ENCODE measurements around the gene PLAAT3. TPM values are rescaled to one million over a fixed set of nuclear protein-coding genes. Genes with fewer than 3 reads are reported as not detected.

PLAAT3 gene
- total RNA-seq, 2 donors from 2014 or later = 3.8 to 13.2 TPM

- intact Hi-C loops (cut with DNase I) = no loop called here
- peak within 1 kb of the TSS in 1 of 2 donors; percentile 12 for H3K9ac ChIP-seq (ENCODE audit: low read depth in 2 of 2, low read length in 2 of 2)
- H3K36me3 ChIP-seq = no peaks in the 10 kb centered on the region
- DNase-seq = peak; percentile 18
- peaks cover 26% of the 10 kb centered on the region for H3K4me1 ChIP-seq
- H3K4me3 ChIP-seq = no peak within 1 kb of the TSS
- H3K27me3 ChIP-seq = no peaks in the 10 kb centered on the region
- no peaks in the 10 kb centered on the region for H3K9me3 ChIP-seq
- TF ChIP-seq, protein P1, sequence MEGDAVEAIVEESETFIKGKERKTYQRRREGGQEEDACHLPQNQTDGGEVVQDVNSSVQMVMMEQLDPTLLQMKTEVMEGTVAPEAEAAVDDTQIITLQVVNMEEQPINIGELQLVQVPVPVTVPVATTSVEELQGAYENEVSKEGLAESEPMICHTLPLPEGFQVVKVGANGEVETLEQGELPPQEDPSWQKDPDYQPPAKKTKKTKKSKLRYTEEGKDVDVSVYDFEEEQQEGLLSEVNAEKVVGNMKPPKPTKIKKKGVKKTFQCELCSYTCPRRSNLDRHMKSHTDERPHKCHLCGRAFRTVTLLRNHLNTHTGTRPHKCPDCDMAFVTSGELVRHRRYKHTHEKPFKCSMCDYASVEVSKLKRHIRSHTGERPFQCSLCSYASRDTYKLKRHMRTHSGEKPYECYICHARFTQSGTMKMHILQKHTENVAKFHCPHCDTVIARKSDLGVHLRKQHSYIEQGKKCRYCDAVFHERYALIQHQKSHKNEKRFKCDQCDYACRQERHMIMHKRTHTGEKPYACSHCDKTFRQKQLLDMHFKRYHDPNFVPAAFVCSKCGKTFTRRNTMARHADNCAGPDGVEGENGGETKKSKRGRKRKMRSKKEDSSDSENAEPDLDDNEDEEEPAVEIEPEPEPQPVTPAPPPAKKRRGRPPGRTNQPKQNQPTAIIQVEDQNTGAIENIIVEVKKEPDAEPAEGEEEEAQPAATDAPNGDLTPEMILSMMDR (IDR thresholded peaks at IDR 0.05) = no peak
- peak within 1 kb of the TSS; percentile 91 for H3K27ac ChIP-seq
Measured at GRCh38 chr11:63563201-63564055, 50.8 kb downstream of the PLAAT3 start, which contains the start of gene PLAAT2. Gene PLAAT2 (minus strand): TSS chr11:63563379. CDS start chr11:63563324, 55 bp downstream.

DNA sequence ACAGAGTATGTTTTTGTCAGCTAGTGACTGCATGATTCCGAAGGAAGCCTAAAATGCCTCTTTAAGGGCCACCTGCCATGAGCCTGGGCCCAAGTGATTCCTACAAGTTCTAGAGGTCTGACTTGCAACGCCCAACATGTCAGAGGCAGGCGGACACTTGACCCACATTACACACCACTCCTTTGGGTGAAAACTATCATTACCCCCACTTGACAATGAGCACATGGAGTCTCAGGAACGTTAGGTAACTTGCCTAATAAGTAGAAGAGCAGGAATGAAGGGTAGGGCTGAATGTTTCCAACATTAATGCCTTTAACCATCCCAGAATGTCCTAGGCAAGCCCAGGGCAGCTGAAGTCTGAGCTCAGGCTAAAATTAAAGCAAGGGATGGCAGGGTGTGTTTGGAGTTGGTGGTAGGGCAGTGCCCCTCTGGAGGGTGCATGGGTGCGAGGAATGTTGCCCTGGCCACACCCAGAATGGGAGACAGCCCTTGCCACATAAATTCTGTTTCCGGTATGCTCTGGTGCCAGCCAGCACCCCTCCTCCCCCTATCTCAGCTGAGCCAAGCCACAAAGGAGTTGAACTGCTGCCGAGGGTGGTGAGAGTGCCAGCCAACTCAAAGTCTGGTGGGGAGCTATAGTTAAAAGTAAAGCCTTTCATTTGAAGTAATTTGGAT, 53.6 kb downstream of the PLAAT3 start:
- Histone ChIP-seq H3K27ac (no peak overlapping the region), H3K4me3 (no peak overlapping the region), H3K36me3 (no peaks in the 10 kb centered on the region), H3K9ac (ENCODE audit: low read depth in 2 of 2, low read length in 2 of 2) (peak overlapping the region in 1 of 2 donors; percentile 21), H3K27me3 (no peaks in the 10 kb centered on the region), H3K9me3 (no peaks in the 10 kb centered on the region), H3K4me1 (peaks cover 15% of the 10 kb centered on the region)
- DNase-seq = peak; percentile 56
- TF ChIP-seq, protein P1 (IDR thresholded peaks at IDR 0.05) = no peak
- intact Hi-C loops (cut with DNase I) = no loop called here

DNA sequence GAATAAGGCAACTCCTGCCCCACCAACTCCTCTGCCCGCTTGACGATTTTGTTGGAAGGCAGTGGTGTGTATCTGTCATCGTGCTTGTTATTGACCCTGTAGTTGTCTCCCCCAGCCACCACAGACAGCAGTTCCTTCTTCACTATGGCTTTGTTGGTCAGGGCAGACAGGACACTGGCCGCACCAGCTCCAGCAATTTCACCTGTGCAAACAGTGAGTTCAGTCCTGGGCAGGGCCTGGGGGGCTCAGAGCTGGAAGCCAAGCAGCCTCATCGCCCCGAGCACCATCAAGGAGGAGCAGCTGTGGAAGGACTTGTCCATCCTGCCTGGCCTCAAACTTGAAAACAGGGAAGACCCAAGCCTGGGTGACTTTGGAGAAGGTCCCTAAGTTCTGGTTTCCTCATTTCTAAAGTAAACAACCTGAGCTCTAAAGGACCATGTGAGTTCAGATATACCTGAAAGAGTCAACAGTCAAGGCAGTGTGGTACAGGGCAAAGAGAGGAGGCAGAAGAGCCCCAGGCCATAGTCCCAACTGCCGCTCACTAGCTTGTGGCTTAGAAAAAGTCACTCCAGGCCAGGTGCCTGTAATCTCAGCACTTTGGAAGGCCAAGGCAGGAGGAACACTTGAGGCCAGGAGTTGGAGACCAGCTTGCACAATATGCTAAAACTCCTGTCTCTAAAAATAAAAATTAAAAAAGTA, 55.6 kb downstream of the PLAAT3 start:
- Histone ChIP-seq H3K4me1 (peaks cover 5% of the 10 kb centered on the region), H3K27me3 (no peaks in the 10 kb centered on the region), H3K4me3 (no peak overlapping the region), H3K9me3 (no peaks in the 10 kb centered on the region), H3K36me3 (no peaks in the 10 kb centered on the region), H3K27ac (no peak overlapping the region), H3K9ac (ENCODE audit: low read depth in 2 of 2, low read length in 2 of 2) (no peak overlapping the region)
- intact Hi-C loops (cut with DNase I) = no loop called here
- DNase-seq = peak; percentile 19
- TF ChIP-seq, protein P1 (IDR thresholded peaks at IDR 0.05) = no peak

- H3K9ac ChIP-seq (ENCODE audit: low read depth in 2 of 2, low read length in 2 of 2) = no peak overlapping the region
- H3K27ac ChIP-seq = peak overlapping the region; percentile 50
- H3K9me3 ChIP-seq = no peaks in the 10 kb centered on the region
- no peak overlapping the region for H3K4me3 ChIP-seq
- TF ChIP-seq, protein P1 (IDR thresholded peaks at IDR 0.05) = no peak
- no peaks in the 10 kb centered on the region for H3K36me3 ChIP-seq
- H3K4me1 ChIP-seq = peaks cover 5% of the 10 kb centered on the region
- intact Hi-C loops (cut with DNase I) = no loop called here
- no peaks in the 10 kb centered on the region for H3K27me3 ChIP-seq
- DNase-seq = peak; percentile 18
Measured at GRCh38 chr11:63557570-63557969, 56.7 kb downstream of the PLAAT3 start.

- no peaks in the 10 kb centered on the region for H3K36me3 ChIP-seq
- no peaks in the 10 kb centered on the region for H3K9me3 ChIP-seq
- DNase-seq = peak; percentile 11
- peaks cover 5% of the 10 kb centered on the region for H3K4me1 ChIP-seq
- TF ChIP-seq, protein P1 (IDR thresholded peaks at IDR 0.05) = no peak
- intact Hi-C loops (cut with DNase I) = no loop called here
- H3K4me3 ChIP-seq = no peak overlapping the region
- H3K27ac ChIP-seq = no peak overlapping the region
- H3K9ac ChIP-seq (ENCODE audit: low read depth in 2 of 2, low read length in 2 of 2) = no peak overlapping the region
- no peaks in the 10 kb centered on the region for H3K27me3 ChIP-seq
Measured at GRCh38 chr11:63556404-63557013, 57.7 kb downstream of the PLAAT3 start.
